ENCODE measurements around the gene ORC5.
"Not testable (repeated sequence)": the region's sequence is repeated elsewhere in the genome, so short reads cannot be mapped to it uniquely, and the experiment has no call there.

Gene ORC5

DNA sequence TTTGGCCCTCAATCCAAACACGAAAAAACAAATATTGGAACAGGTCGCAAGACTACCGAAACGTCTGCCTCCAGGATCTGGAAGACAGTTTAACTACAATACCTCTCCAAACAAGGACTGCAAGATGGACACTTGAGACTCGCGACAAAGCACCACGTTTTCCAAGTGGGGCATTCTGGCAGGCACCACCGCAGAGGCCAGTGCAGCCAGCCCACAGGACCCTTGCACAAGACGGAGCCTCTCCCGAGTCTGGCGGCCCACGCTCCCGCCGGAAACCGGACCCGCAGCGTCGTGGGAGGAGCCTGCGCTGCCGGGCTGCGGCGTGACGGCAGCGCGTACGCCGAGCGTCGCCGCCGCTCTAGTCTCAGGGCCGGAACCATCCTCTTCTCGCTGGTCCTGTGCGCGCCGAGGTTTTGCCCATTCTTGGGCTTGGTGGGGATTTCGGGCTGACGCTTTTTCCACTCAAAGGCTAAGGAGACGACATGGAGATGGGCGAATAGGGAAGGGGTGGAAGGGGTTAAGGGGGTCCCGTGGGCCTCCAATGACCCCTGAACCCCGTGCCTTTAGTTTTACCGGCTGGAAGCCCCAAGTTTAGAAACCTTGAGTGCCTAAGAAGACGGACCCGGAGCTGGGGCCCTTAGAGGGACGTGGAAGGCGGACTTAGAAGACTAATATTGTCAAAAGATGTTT lies at the start of gene ORC5:
ORC5 (minus strand) TSS at position 283 of the 690 bp plus-strand sequence; CDS start at position 174, 109 bp downstream.
- DNase-seq: peak; percentile 81

DNA sequence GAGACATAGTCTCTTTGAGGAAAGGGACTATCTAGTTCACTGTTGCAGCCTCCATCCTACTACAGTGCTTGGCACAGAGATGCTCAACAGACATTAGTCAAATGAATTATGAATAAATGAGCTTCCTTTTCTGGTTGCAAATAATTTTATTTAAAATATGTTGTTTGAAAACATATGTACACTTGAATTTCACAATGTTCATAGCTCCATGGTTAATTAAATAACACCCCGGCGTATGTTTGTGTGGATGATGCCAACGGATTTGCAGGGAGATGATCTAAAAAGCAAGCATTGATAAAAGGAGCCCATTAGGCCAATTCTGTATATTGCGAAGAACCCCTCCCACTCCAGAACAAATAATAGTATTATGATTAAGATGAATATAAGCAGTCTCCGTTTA lies 47.8 kb upstream of the ORC5 start:
- no peak for DNase-seq

- DNase-seq: no peak
Observed at GRCh38 chr7:104255194-104255593, 47.4 kb upstream of the ORC5 start.

GRCh38 chr7:104254696-104255095 lies 46.9 kb upstream of the ORC5 start:
- DNase-seq: no peak

DNA sequence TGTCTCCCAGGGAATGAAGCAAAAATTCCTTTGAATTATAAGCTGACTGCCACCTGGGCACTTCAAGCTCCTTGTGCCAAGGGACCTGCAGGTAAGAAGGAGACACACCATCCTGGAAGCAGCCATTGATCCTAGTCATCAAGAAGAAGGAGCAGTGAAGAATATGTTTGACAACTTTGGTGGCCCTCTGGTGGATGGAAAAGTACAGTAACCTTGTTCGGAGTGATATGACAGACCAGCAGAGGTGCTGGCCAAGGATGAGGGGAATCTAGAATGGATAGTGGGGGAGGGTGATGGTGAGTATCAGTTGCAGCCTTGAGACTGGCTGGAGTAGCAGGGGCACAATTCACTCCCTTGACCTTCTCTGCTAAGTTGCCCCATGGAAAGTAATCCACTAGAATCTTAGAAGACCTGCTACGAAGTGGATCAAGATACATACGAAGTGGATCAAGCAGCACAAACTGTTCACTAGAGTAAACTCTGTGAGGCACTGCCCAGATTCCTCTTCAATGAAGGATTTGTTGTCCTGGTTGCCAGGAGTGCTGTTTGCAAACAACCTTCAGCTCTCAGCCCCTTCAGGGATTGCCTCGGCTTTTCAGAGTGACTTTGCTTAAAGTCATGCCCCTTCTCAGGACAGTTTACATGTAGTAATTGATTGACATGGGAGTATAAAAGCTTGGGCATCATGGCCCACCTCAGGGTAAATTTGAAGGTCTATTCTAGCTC lies 44.8 kb upstream of the ORC5 start:
- DNase-seq: no peak

- no peak for DNase-seq
Observed at GRCh38 chr7:104242638-104243037, 34.8 kb upstream of the ORC5 start.

GRCh38 chr7:104241538-104242209 lies 33.9 kb upstream of the ORC5 start:
- no peak for DNase-seq

DNA sequence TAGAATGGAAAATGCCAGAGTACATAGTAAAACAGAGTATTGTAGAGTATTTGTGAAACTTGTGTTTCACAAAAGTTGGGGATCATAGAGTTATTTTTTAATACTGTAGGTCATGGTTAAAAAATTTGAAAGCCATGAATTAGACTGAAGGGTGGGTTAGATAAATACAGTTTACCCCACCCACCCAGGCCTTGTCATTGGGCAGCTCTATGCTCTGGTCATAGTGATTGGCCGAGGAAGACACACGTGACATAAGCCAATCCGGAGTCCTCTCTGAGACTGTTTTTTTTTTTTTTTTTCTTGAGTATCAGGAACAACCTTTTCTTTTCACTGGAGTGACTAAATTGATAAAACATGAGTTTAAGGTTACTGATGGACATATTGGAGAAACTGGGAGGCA lies 33.3 kb upstream of the ORC5 start:
- DNase-seq: no peak

DNA sequence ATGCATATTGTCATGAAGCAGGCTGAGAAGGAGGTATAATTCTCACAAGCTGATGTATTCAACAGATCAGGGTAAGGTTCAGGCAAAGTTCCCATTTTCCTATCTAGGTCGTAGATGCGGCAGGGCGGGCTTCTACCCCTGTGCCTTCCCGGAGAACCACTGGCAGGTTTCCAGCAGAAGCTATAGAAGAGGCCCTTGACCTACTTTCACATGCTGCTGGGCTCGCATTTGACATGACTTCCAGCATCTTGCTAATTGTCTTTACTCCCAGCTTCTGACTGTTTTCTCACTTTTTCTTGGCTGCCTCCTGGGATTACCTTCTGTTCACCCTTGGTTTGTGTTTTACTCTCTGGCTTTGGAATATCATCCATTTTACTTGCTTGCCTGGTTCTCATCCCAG lies 32.6 kb upstream of the ORC5 start:
- DNase-seq: no peak

GRCh38 chr7:104234990-104235389 lies 27.2 kb upstream of the ORC5 start:
- not testable (repeated sequence) for DNase-seq

DNA sequence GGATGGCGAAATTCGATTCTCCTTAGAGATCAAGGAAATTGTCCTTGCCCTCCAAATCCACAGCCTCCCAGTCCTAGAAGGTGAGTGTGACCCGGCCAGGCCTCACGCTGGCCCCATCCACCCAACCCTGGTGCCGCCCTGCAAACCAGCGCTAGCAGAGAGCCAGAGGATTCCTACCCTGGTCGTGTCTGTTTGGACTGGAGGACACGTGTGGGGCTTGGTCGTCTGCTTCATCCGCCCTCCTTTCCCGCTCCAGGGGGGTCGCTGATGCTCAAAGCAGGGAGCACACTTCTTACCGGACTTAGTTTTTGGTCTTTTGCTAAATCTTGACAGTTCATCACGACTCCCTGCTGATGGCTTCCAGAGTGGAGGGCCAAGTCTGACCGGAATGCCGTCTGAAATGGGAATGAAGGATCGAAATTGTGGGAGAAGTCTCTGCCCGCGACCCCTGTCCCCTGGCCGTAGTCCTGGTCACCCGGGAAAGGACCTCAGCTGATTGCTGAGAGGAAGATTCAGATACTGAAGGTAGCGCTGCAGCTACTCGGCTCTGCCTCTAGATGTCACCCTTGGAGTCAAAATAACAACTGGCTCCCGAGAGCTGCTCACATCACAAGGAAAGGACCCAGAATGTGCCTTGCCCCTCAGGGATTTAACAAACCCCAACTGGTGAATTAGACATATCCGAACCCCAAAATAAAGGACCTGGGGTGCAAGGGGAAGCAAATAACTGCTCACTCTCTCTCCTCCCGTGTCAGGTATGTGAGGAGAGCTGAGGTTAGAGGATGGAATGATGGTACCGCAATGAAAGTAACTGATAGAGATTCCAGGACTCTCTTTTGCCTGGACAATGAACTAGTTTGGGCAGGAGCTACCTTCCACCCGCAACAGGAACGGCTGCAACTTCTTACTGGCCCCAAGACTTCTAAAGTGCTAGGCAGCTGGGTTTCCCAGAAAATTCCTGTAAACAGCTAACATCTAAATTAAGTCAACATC lies 23.5 kb upstream of the ORC5 start:
- DNase-seq: peak; percentile 37

- no peak for DNase-seq
Observed at GRCh38 chr7:104230606-104231005, 22.8 kb upstream of the ORC5 start.

DNA sequence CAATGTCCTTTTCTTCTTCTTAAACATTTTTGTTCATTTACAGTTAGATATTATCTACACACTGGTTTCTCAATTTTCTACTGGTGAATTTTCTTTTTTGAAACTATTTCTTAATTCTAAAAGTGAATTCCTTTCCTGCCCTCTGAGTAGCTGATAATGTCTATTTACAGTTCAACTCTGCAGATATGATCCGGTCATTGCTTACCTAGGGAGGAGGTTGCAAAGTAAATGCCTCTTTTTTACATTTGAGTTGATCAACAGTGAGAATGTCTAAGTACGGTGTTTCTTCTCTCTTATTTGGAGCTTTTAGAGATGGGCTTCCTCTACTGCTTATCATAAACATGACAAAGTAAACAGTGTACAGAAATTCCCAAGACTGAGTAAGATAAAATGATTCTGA lies 20.6 kb upstream of the ORC5 start:
- DNase-seq: no peak

DNA sequence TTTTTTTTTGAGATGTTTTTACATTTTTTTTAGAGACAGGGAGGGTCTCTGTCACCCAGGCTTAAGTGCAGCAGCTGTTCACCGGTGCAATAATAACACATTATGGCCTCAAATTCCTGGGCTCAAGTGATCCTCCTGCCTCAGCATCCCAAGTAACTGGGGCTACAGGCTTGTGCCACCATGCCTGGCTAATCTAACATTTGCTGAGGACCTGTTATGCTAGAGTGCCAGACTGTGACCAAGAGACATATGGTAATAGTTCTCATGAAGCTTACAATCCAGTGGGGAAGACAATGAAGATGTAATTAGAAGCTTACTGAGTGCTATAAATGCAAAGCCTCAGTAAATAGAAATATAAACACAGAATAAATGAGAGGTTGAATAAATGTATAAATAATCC lies 17.6 kb upstream of the ORC5 start:
- DNase-seq: no peak

DNA sequence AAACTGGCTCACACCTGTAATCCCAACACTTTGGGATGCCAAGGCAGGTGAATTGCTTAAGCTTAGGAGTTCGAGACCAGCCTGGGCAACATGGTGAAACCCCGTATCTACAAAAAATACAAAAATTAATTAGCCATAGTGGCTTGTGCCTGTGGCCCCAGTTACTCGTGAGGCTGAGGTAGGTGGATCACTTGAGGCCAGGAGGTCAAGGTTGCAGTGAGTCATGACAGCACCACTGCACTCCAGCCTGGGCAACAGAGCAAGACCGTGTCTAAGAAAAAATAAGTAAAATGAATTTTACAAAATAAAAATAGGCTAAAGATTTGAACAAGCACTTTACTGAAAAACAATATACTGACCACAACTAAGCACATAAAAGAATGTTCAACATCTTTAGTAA lies 9.8 kb upstream of the ORC5 start:
- no peak for DNase-seq

GRCh38 chr7:104209063-104209462 lies 1.2 kb upstream of the ORC5 start:
- no peak for DNase-seq

- no peak for DNase-seq
Observed at GRCh38 chr7:104208421-104208780, 588 bp upstream of the ORC5 start.

GRCh38 chr7:104207348-104207730 lies 474 bp downstream of the ORC5 start:
- DNase-seq: no peak

- DNase-seq: no peak
Observed at GRCh38 chr7:104206841-104207240, 972 bp downstream of the ORC5 start.

DNA sequence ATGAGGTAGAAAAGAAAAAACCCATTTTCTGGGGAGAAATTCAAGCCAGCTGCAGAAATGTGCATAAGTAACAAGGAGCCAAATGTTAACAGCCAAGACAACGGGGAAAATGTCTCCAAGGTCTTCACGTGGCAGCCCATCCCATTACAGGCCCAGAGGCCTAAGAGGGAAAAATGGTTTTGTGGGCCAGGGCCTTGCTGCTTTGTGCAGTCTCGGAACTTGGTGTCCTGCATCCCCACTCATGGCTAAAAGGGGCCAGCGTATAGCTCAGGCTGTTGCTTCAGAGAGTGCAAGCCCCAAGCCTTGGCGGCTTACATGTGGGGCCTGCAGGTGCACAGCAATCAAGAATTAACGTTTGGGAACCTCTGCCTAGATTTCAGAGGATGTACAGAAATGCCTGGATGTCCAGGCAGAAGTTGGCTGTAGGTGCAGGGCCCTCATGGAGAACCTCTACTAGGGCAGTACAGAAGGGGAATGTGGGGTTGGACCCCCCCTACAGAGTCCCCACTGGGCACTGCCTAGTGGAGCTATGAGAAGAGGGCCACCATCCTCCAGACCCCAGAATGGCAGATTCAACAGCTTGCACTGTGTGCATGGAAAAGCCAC lies 9.0 kb downstream of the ORC5 start:
- DNase-seq: no peak

DNA sequence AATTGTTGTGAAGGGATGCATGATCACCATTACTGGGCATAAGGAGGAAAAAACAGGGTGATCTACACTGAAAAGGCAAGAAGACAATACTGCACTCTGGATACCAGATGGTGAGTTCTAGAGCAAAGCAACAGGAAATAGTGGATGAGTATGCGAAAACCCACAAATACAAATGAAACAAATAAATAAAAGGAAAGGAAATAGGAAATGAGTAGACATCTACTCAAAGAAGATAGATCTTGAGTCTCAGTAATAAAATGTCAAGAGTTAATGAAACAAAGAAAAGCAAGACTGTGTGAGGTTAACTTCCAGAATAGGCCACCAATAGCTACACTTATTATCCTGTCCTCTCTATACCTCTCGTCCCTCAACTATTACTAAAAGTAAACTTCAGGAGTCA lies 11.7 kb downstream of the ORC5 start:
- no peak for DNase-seq

DNA sequence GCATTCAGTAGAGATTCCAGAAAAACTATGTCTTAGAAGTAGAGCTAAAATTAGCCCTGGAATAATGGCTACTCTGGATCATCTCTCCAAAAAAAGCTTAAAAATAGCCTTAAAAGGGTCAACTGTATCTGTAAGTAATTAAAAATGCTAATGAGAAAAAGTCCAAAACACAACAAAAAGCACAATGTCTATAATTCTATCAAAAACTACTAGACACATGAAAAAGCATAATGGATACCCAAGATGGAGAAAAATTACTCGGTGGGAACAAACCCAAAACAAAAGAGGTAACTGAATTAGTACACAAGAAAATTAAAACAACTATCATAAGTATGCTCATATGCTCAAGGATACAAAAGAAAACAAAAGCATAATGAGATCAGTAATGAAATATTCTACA lies 15.4 kb downstream of the ORC5 start:
- no peak for DNase-seq

GRCh38 chr7:104185346-104185745 lies 22.5 kb downstream of the ORC5 start:
- DNase-seq: no peak

Measured in activated naive CD4-positive, alpha-beta T cell treated with Interleukin-2 at 50 U/mL for 16 hours (primary cell).